HuH-7.5 (cell line): Measurements from ENCODE around the gene PIGN.

Experiments
- DNase-seq: peaks from one replicate; pipeline ENCODE4 v3.0.0; 2011; ENCODE audit warnings: low spot score

PIGN gene

DNA sequence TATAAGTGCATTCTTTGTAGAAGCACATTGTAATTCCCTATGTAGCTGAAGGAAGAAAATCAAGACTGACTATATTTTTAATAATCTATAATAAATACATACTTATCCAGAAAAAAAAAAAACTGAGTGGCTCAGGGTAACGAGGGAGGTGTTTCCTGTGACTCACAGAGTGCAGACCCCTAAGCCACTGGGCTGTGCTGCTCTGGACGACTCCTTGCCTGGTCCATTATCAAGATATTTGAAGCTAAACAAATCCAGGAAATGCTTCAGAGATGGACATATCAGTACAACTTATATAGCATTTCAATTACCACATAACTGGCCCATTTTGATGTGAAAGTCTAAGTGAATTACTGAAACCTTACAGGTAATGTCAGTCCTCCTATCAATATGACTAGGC lies 80.6 kb downstream of the PIGN start:
- DNase-seq: no peak

DNA sequence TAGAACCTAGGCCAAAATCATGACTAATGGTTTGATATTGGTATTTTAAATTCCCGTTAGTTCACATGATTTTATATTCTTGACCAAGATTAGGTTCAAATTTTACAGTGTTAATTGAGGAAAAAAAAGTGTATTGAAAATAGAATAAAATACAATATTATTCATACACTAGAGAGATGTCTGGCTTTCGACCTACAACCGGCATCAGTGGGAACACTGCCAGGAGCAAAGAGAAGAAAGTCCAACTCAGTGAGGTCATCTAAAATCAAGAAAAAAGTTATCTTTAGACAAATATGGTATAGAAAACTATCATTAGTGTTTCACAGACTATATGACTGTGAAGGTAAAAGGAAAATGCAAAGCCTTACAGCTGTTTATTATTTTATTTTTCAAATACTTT lies 81.5 kb downstream of the PIGN start:
- DNase-seq: no peak

DNA sequence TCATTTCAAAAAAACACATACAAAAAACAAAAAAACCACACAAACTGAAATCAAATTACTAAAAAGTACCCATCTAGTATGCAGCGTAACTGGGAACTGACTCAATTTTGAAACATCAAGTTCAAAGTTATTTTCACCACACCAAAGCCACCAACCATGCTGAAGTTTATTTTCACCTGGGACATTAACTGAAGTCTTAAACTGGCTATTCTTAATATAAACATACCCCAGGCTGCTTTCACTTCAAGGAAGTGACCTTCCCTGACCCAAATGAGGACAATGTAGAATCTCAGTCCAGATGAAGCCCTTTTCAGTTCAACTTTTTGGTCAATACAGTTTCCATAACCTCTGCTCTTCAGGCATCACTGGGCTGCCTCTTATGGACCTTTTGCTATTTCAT lies 84.6 kb downstream of the PIGN start:
- no peak for DNase-seq

DNA sequence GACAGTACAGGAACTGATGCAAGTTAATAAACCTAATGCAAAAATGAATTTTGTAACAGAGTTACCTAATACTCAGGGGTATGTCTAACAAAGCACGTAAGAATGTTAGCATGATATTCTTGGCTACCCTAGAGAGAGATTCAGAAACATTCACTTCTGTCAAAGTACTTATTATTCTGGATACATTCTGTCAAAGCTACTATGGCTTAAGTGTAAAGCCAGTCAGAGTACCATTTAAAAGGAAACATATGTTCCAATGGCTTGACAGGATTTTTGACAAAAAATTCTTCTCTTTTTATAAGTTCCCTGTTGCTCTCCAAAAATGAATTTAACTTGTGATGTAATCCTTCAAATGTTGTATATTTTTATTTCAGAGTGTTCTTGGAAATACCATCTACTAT lies 85.5 kb downstream of the PIGN start:
- no peak for DNase-seq

DNA sequence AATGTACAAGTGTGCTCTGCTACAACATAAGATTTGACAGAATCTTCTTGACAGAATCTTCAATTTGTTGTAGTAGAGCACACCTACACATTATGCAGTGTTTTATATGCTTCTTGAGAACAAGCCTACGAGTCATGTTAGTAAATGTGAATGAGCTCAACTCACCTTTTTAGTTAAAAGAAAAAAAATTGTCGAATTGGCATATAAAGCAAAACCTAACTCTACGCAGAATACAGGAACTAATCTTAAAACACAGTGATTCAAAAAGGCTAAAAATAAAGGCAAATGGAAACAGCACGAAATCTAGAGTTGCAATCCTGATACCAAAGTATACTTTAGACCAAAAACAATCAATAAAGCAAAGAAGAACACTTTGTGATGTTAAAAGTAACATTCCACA lies 87.9 kb downstream of the PIGN start:
- DNase-seq: no peak

DNA sequence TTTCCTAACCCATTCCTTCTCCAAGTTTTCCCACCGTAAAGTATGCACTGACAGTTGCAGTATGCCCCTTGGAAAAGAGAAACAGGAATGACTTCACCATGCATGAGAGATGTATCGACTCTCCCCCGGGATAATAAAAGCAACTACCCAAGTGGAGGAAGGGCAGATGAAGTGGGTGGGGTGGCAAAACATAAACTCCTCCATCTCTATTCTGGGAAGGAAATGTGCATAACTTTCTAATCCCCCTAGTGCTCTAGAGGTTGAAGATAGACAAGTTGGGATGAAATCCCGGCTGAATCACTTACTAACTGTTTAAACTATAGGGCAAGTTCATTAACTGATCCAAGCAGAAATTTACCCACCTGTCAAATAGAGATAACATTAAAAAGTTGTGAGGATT lies 89.2 kb downstream of the PIGN start:
- no peak for DNase-seq

DNA sequence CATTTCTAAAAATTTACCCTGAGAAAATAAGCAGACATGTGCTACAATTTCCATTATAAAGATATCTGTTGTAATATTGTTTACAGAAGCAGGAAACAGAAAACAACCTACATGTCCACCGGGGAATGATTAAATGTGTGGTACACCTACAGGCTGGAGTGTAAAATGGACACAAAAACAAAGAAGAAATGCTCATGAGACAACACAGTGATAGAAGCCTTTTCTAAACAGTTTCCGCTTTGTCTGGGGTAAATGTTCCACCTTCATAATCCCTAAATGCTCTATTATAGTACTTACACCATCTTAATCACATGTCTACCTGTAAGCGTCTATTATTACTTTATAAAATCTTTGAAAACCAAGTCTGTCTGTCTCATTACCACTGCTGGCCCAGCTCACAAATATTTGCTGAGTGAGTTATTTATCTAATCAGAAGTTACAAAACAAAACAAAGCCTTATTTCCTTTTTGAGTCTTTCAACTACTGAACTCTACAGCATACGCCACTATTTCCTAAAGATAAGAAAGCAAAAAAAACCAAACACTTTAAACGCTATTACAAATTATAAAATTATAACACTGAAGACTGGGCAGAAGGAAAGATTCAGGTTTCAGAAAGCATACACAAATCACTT lies 95.3 kb downstream of the PIGN start:
- DNase-seq: no peak

DNA sequence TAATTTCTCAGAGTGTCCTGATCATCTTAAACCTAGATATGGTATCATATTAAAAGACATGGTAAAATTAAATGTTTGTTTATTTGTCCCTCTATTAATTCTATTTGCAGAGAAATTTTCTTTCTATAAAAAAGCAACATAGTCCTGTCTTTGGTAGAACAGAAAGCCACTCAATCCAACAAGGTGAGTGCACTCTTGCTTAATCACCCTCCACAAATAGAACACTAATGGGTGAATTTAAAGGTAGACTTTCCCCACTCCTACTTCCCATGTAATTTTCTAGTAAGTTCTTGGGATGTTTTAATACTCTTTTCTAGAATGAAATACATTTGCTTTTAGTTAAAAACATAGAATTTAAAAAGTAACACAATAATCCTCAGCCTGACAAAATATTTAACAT lies 97.7 kb downstream of the PIGN start:
- no peak for DNase-seq

DNA sequence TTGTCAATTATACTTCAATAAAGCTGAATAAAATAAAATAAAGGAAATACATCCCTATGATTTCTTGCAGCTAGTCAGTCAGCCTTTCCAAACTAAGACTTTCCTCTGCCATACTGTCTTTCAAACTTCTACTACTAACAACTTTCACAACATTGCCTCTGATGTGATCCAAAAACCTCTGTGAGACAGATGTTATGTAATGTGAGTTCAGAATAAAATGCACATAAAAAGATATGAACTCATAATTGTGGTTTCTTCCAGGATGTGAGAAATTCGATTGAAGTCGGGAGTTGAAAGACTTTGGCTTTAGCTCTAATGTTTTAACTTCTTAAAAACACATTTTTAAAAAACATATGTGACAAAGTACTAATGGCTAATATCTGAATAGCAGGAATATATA lies 98.7 kb downstream of the PIGN start:
- no peak for DNase-seq

DNA sequence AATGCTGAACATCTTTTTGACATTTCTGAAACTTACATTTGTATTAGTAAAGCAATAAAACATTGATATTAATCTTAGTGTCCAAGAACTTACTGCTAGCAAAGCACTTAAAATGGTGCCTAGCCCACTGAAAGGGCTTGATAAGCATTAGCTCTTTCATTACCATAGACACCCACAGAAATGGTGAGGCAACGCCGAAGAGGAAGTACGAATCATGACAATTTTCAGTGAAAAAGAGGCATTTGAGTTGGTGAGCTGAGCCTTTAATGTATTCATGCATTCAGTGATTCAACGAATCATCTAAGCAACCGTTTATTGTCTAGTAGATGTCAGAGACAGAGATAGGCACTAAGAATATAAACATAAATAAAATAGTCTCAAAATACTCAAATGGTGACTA lies 101.1 kb downstream of the PIGN start:
- no peak for DNase-seq

DNA sequence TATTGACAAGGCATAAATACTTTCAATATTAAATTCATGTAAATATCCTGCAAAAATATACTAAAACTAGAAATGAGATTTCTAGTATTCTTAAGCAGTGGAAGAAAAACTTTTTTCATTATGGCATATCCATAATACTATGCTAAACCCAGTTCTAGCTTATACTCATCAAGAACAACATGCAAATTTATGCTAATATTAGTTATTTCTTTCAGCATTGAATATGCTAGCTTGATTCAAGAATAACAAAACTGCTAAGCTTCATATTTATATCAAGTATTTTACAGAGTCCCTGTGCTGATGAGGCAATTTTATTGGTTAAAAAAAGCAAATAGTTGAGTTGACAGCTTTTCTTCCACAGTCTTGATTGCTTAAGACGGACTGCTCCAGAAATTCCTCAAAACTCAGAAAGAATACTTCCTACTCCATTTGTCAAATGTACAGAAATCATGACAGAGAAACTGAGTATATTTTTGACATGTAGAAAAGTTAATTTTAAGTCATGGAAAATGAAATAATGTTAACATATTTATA lies 105.0 kb downstream of the PIGN start:
- DNase-seq: no peak

DNA sequence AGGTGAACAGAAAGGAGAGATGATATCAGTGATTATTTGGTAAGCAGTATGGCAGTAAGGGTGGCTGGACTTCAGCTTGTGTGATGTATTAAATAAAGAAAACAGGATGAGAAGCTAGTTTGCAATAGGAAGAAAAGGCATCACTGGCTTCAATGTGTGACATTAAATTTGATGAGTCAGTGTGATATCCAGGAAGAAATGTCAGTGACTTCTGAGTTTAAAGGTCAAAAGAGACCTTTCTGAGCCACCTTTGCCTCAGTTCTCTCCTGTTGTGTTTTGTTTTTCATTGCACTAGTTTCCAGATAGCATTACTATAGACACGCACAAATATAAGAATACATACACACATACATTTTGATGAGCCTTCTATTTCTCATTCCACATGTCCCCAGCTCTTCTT lies 105.6 kb downstream of the PIGN start:
- DNase-seq: no peak

DNA sequence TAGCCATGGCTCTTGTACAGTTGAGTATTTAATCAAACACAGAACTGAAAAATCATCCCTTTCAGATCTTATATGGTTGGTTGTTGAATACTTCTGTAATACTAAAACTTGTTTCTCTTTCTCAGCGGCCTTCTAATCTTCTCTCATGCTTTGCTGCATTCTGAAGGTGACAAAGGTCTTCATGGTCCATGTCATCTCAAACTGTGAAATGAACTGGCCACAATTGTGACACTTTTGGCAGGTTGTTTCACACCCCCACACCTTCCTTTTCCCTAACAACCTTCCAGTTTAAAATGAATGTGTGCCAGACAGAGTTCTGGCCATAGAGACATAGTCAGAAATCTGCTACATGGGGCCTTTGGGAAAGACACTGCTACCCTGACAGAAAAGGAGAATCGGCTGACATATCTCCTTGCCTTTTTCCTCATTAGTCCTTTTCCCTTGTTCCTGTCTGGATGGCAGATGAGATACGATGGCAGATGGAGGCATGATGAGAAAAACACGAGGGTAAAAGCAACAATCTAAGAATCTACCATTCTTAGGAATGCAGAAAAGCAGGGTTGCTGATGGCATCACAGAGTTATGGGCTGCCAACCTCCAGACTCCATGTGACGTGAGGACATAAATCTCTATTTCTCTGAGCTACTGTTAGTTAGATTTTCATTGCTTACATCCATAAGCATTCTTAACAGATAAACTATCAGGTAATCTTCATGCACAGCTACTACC lies 106.5 kb downstream of the PIGN start:
- no peak for DNase-seq

DNA sequence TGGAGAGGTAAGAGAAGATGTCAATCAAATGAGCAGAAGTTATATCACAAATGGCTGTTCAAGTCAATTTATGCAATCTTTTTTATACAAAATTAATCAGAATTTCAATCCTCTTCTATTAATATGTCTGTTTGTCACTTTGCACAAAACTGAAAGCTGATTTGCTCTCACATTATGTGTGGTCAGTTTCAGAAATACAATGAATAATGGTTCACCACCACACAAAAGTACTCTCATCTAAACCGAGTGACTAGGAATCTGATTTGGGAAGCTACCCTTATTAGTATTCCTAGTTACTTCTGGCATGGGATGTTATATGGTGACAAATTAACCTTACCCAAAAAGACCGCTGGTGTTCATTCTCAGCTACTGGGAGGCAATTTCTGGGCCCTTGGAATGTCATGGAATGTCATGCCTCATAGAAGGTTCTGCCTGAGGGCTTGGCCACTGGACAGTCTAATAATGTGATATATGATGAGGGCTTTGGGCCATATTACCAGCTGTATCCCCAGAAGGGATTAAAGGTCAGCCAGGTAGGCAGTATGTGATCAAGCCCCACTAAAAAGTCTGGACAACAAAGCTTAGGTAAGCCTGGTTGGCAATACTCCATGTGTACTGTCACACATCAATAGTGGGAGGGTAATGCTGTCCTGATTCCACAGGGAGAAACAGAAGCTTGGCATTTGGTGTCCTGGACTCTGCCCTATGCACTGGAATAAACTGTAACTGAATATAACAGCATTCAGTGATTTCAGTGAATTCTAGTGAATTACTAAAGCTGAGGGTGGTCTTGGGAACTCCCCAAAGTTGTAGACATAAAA lies 113.2 kb downstream of the PIGN start:
- DNase-seq: no peak

DNA sequence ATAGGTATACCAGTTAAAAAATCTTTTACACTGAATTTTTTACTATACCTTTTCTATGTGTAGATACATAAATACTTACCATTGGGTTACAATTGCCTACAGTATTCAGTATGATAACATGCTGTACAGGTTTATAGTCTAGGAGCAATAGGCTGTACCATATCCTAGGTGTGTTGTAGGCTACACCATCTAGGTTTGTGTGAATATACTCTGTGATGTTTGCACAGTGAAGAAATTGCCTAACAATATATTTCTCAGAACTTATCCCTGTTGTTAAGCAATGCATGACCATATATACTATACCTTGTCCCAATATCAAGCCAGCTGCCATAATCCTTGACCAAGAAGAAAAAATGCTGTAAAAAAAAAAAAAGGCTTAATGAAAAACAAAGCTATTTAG lies 114.5 kb downstream of the PIGN start:
- no peak for DNase-seq

DNA sequence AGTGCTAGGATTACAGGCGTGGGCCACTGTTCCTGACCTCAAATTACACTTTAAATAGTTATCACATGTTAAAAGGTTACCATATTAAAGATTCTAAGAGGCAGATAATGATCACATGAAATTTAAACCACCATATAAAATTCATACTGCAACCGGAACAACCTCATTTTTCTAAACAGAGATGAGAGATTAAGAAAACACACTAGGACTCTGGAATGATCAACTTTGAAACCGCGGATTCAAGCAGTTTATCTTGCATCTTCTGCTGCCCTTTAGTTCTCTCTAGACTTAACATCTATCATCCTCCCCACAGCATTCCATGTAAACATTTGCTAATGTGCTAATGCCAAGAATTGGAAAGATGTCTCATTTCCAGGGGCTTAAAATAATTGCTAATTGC lies 115.8 kb downstream of the PIGN start:
- no peak for DNase-seq

DNA sequence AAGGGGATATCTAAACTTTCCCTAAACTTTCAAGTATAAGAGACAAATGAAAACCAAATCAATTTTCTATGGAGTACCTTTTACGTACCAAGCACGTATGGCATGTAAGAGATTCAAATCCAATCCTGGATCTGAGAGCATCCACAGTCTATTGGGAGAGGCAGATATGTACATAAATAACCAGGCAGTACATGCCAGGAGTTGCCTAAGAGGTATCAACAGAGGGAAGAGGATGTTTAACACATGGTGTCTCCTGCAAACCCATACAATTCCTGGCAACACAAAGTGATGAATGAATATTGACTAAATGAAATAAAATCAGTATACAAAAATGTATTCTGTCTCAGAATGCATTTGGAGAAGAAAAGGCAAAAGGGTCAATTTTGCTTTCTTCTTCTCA lies 116.6 kb downstream of the PIGN start:
- DNase-seq: no peak

DNA sequence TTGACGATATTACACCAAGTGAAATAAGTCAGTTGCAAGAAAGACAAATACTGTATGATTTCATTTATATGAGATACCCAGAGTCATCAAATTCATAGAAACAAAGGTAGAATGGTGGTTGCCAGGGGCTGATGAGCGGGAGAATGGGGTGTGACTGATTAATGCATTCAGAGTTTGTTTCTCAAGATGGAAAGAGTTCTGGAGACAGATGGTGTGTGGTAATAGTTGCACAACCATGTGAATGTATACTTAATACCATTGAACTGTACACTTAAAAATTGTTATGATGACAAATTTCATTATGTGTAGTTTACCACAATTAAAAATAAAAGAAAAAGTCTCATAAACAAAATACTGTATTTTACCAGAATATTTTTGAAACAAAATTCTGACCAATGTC lies 117.3 kb downstream of the PIGN start:
- DNase-seq: no peak

DNA sequence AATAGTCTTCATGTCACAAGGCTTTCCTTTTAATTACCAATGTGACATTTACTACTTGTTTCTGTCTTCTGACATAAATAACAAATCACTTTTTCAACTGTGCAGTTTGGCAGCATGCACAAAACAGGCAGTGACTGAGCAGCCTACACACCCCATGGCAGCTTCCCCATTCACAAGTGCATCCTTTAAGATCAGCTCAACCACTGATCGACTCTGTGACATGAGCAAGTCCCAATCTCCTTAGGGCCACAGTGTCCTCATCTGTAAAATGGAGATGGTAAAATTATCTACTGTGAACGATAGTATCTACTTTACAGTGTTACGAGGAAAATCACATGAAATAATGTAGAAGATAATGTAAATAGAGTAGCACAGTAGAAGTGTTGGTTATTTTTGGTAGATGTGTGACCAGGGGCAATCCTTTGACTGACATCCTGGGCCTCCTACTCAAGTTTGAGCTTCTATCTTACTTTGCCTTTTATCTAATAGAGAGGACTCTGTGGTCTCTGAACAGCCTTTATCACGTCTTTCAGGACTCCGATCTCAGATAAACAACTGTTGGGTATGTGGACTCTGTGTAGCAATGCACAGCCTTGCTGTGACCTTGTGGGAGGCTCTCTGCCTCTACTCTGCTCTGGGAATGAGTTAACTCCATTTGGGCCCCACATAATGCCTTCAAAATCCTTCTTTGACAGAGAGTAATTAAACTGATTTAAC lies 120.6 kb downstream of the PIGN start:
- no peak for DNase-seq

DNA sequence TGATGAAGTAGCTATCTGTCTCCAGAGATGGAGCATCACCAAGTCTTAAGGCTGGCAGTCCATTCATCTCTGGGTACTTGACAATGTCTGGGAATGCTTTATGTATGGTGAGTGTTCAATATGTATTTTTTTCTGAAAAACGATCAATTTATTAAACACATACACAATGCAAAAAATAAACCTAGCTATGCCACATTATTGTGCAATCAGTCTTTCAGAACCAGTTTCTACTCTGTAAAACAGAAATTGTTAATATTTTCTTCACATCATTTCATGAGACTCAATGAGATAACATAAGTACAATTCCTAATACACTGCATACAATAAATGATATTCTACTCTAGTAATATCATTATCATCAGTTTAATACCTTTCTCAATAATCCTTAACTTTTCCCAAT lies 122.5 kb downstream of the PIGN start:
- DNase-seq: no peak

DNA sequence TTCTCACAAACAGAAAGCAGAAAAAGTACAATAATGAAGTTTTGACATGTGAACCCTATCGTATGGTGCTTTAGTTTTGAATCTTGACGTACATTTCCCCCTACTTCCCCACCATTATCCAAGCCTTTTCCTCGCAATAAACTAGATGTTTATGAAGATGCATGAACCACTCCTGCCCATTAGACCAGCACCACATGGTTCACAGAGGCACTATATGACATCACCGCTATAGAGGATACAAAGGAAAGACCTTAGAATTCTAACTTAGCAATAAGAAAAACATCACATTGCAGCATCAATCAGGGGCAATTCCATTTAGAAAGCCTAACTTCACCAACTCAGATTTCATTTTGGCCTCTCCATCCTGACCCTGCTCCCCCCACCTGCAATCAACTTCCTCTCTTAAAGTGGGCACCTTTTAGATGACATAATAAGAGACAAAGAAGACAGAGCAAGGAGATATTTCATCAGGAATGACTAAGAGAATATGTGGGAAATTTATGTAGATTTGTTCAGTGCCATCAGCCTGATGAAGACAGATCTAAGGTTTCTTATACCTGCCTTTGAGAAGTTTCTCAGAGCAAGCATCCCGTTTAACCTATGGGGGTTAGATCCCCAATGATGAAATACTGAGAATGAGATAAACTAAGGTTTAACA lies 124.9 kb downstream of the PIGN start:
- DNase-seq: no peak

DNA sequence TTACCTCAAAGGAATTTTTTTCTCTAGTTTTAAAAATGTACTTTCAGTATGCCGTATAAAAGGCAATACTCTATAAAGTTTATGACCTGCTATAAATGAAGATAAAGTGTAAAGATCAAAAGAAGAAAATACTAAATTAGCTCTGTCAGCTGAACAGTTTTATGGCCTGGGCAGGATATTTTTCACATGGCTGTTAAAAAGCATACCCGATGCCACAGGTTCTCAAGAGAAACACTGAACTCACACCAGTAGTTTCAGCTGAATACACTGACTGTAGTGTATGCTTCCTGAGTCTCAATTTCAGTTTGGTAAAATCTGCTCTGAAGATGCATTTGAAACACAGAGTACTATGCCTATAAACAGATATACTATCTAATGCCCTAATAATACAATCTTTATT lies 126.0 kb downstream of the PIGN start:
- no peak for DNase-seq
